Calu3 (cell line): ENCODE measurements around the gene SPAG4. TPM values are rescaled to one million over a fixed set of nuclear protein-coding genes. Genes with fewer than 3 reads are reported as not detected.

Experiments used
- BruUV-seq: library from RNA; stranded (reverse); fragments of 400-500 nt; replicated peaks from 2 replicates; lab custom pipeline; 2021; lab: Mats Ljungman, UMichigan
- CTCF ChIA-PET: fragments of 300-600 bp; sonication (Branson Sonifier 250); formaldehyde crosslinking; loops from one replicate; lab custom pipeline; 2022; ENCODE audit warnings: antibody characterized with exemption; lab: Charles Lee
- DNase-seq: peaks from one replicate; pipeline ENCODE4 v3.0.0; 2022
- H3K27ac Mint-ChIP-seq: one replicate; pipeline ENCODE4 v1.8.0; 2022; ENCODE audit warnings: mixed read lengths; ENCODE audit not compliant: unreplicated experiment
- H3K27me3 Mint-ChIP-seq: one replicate; pipeline ENCODE4 v1.8.0; 2022; ENCODE audit warnings: mixed read lengths; ENCODE audit not compliant: unreplicated experiment
- H3K36me3 Mint-ChIP-seq: one replicate; pipeline ENCODE4 v1.8.0; 2022; ENCODE audit warnings: mild to moderate bottlenecking, moderate library complexity, mixed read lengths; ENCODE audit not compliant: insufficient read depth, unreplicated experiment
- H3K4me1 Mint-ChIP-seq: one replicate; pipeline ENCODE4 v1.8.0; 2022; ENCODE audit warnings: mild to moderate bottlenecking, low read depth, mixed read lengths; ENCODE audit not compliant: unreplicated experiment
- H3K4me3 Mint-ChIP-seq: one replicate; pipeline ENCODE4 v1.8.0; 2022; ENCODE audit warnings: mild to moderate bottlenecking, low read depth, moderate library complexity, mixed read lengths; ENCODE audit not compliant: unreplicated experiment
- H3K9me3 Mint-ChIP-seq: one replicate; pipeline ENCODE4 v1.8.0; 2022; ENCODE audit warnings: low read depth, mixed read lengths; ENCODE audit not compliant: unreplicated experiment
- CTCF ChIP-seq: fragments of 200-600 bp; IDR thresholded peaks from one replicate; pipeline ENCODE4 v1.8.0; 2022; ENCODE audit warnings: antibody characterized with exemption; ENCODE audit not compliant: unreplicated experiment
- intact Hi-C: fragments of 100-400 bp; cut with micrococcal nuclease; formaldehyde crosslinking; loops from one replicate; pipeline ENCODE4 v1.10.0; 2022; ENCODE audit not compliant: unreplicated experiment
- total RNA-seq: library from RNA; stranded (reverse); gene quantifications from 2 replicates; pipeline ENCODE4 v1.2.3, GENCODE V29; 2022

The SPAG4 gene
- total RNA-seq, 1 experiment from 2014 or later: 7.7 TPM

GRCh38 chr20:35602851-35603495, 12.7 kb upstream of the SPAG4 start:
- intact Hi-C loops: no loop called here
- no peak overlapping the region for H3K4me3 Mint-ChIP-seq

GRCh38 chr20:35603695-35604448, 11.8 kb upstream of the SPAG4 start:
- no peak for TF ChIP-seq CTCF
- Mint-ChIP-seq H3K27ac (no peak overlapping the region), H3K9me3 (no peaks in the 10 kb centered on the region), H3K4me1 (peaks cover 46% of the 10 kb centered on the region), H3K4me3 (no peak overlapping the region), H3K36me3 (peaks cover 54% of the 10 kb centered on the region), H3K27me3 (no peaks in the 10 kb centered on the region)
- intact Hi-C loops: no loop called here
- CTCF ChIA-PET: interaction anchor here (0.6 to 1.3 kb wide), 7 partner anchors 12 to 87 kb away, joined by 3 to 14 read pairs (median 4); partner anchors contain the start of gene SPAG4
- BruUV-seq: no TSS peak
- DNase-seq: no peak

More at GRCh38 chr20:35602851-35603495, 12.7 kb upstream of the SPAG4 start:
- no TSS peak for BruUV-seq
- Mint-ChIP-seq H3K36me3 (peaks cover 47% of the 10 kb centered on the region), H3K27ac (no peak overlapping the region), H3K4me1 (peaks cover 37% of the 10 kb centered on the region), H3K9me3 (no peaks in the 10 kb centered on the region), H3K27me3 (no peaks in the 10 kb centered on the region)
- CTCF ChIA-PET: interaction anchor here (0.6 to 0.8 kb wide), 2 partner anchors 11 to 13 kb away, joined by 4 to 9 read pairs; partner anchors contain the start of gene SPAG4
- DNase-seq: no peak
- no peak for TF ChIP-seq CTCF

GRCh38 chr20:35604449-35604747, 11.2 kb upstream of the SPAG4 start:
- DNase-seq: peak; percentile 63
- Mint-ChIP-seq H3K4me3 (no peak overlapping the region), H3K36me3 (peaks cover 53% of the 10 kb centered on the region), H3K27ac (no peak overlapping the region), H3K27me3 (no peaks in the 10 kb centered on the region), H3K9me3 (no peaks in the 10 kb centered on the region), H3K4me1 (peaks cover 44% of the 10 kb centered on the region)
- intact Hi-C loops: no loop called here
- peak; percentile 57 for TF ChIP-seq CTCF
- BruUV-seq: no TSS peak
- CTCF ChIA-PET: interaction anchor here (0.8 to 1.3 kb wide), 5 partner anchors 13 to 87 kb away, joined by 3 to 14 read pairs (median 4); no protein-coding TSS in a partner anchor

GRCh38 chr20:35606127-35606526, 9.5 kb upstream of the SPAG4 start:
- BruUV-seq: no TSS peak
- peaks cover 41% of the 10 kb centered on the region for H3K4me1 Mint-ChIP-seq
- DNase-seq: no peak
- no peaks in the 10 kb centered on the region for H3K27me3 Mint-ChIP-seq
- TF ChIP-seq CTCF: no peak
- peaks cover 46% of the 10 kb centered on the region for H3K36me3 Mint-ChIP-seq
- H3K27ac Mint-ChIP-seq: peak overlapping the region; percentile 23
- H3K4me3 Mint-ChIP-seq: peak overlapping the region; percentile 73
- no peaks in the 10 kb centered on the region for H3K9me3 Mint-ChIP-seq
- intact Hi-C loops: no loop called here
- CTCF ChIA-PET: interaction anchor here (0.9 to 1.6 kb wide), 2 partner anchors 37 to 89 kb away, joined by 3 to 5 read pairs; no protein-coding TSS in a partner anchor
